Neural cell (in vitro differentiated cells): Measurements from ENCODE around the gene BCOR. TPM values are rescaled to one million over a fixed set of nuclear protein-coding genes. Genes with fewer than 3 reads are reported as not detected.

Experiments used
- H2AFZ ChIP-seq: fragments of 200-600, 300-800 bp; sonication (generic), shearing (Covaris generic); 2 replicates; pipeline ENCODE4 v1.6.0; 2014; ENCODE audit warnings: low read depth, mild to moderate bottlenecking, antibody characterized with exemption, low read length, moderate library complexity
- H3F3A ChIP-seq: fragments of 200-600 bp; shearing (Covaris generic); 2 replicates; pipeline ENCODE4 v1.6.1; 2016; ENCODE audit warnings: mild to moderate bottlenecking, moderate library complexity, mixed read lengths, antibody characterized with exemption, low read length; ENCODE audit not compliant: insufficient read depth, poor library complexity, severe bottlenecking
- H3K27ac ChIP-seq: fragments of 200-600, 300-800 bp; sonication (generic), shearing (Covaris generic); 2 replicates; pipeline ENCODE4 v1.5.1; 2014; ENCODE audit warnings: mild to moderate bottlenecking, low read length, moderate library complexity
- H3K27me3 ChIP-seq: fragments of 300-800, 200-600 bp; sonication (generic), shearing (Covaris generic); 2 replicates; pipeline ENCODE4 v1.6.0; 2014; ENCODE audit warnings: mild to moderate bottlenecking, low read depth, low read length, moderate library complexity; ENCODE audit not compliant: insufficient read depth
- H3K36me3 ChIP-seq: fragments of 300-800, 200-600 bp; sonication (generic), shearing (Covaris generic); 2 replicates; pipeline ENCODE4 v1.5.1; 2014; ENCODE audit warnings: mild to moderate bottlenecking, antibody characterized with exemption, low read length, moderate library complexity; ENCODE audit not compliant: insufficient read depth
- H3K4me2 ChIP-seq: fragments of 300-800, 200-600 bp; sonication (generic), shearing (Covaris generic); 2 replicates; pipeline ENCODE4 v1.6.0; 2014; ENCODE audit warnings: mild to moderate bottlenecking, low read length
- H3K4me3 ChIP-seq: fragments of 300-800, 200-600 bp; sonication (generic), shearing (Covaris generic); 2 replicates; pipeline ENCODE4 v1.5.1; 2014; ENCODE audit warnings: mild to moderate bottlenecking, low read length, moderate library complexity
- H3K79me2 ChIP-seq: fragments of 200-600 bp; shearing (Covaris generic); replicated peaks from 2 replicates; pipeline ENCODE4 v1.6.0; 2014; ENCODE audit warnings: mild to moderate bottlenecking, low read length, moderate library complexity; ENCODE audit not compliant: insufficient read depth
- H3K9ac ChIP-seq: fragments of 300-800, 200-600 bp; sonication (generic), shearing (Covaris generic); 2 replicates; pipeline ENCODE4 v1.6.1; 2016; ENCODE audit warnings: mild to moderate bottlenecking, low read length, mixed read lengths
- H3K9me2 ChIP-seq: fragments of 200-600 bp; shearing (Covaris generic); 2 replicates; pipeline ENCODE4 v1.6.1; 2016; ENCODE audit warnings: mild to moderate bottlenecking, low read length, mixed read lengths; ENCODE audit not compliant: insufficient read depth
- H3K9me3 ChIP-seq: fragments of 200-600, 300-800 bp; sonication (generic), shearing (Covaris generic); 2 replicates; pipeline ENCODE4 v1.6.1; 2016; ENCODE audit warnings: mild to moderate bottlenecking, mixed run types, low read length, moderate library complexity, mixed read lengths
- H4K20me1 ChIP-seq: fragments of 200-600 bp; shearing (Covaris generic); 2 replicates; pipeline ENCODE4 v1.6.1; 2016; ENCODE audit warnings: mild to moderate bottlenecking, mixed run types; ENCODE audit not compliant: insufficient read depth
- EP300 ChIP-seq: fragments of 450-650 bp; conservative IDR thresholded peaks from 2 replicates; pipeline ENCODE4 v1.6.1; 2014; ENCODE audit warnings: antibody characterized with exemption, mild to moderate bottlenecking, moderate library complexity; ENCODE audit not compliant: poor library complexity, severe bottlenecking
- EZH2 ChIP-seq: fragments of 200-600, 300-800 bp; shearing (Covaris generic), sonication (generic); IDR thresholded peaks from 2 replicates; pipeline ENCODE4 v1.6.1; 2014; ENCODE audit warnings: antibody characterized with exemption, low read length, borderline replicate concordance, mild to moderate bottlenecking; ENCODE audit not compliant: insufficient read depth, poor library complexity, severe bottlenecking
- MXI1 ChIP-seq: fragments of 450-650 bp; conservative IDR thresholded peaks from 2 replicates; pipeline ENCODE4 v1.6.1; 2014; ENCODE audit warnings: antibody characterized with exemption, mild to moderate bottlenecking; ENCODE audit not compliant: poor library complexity, severe bottlenecking
- POLR2AphosphoS5 ChIP-seq: IDR thresholded peaks from 2 replicates; pipeline ENCODE4 v1.6.1; 2012
- RAD21 ChIP-seq: fragments of 450-650 bp; conservative IDR thresholded peaks from 2 replicates; pipeline ENCODE4 v1.6.1; 2014; ENCODE audit warnings: antibody characterized with exemption, mild to moderate bottlenecking, moderate library complexity
- SMC3 ChIP-seq: fragments of 450-650 bp; conservative IDR thresholded peaks from 2 replicates; pipeline ENCODE4 v1.6.1; 2014; ENCODE audit warnings: antibody characterized with exemption, mild to moderate bottlenecking, moderate library complexity; ENCODE audit not compliant: poor library complexity
- TAF1 ChIP-seq: IDR thresholded peaks from 2 replicates; pipeline ENCODE4 v1.6.1; 2012; ENCODE audit warnings: low read depth
- polyA plus RNA-seq: library from polyadenylated mRNA; depleted of rRNA; stranded (reverse); fragments of >200 nt; gene quantifications from 2 replicates; pipeline ENCODE4 v1.2.3, GENCODE V29; 2014
- TF ChIP-seq, protein P1 (sequence below): fragments of 450-650 bp; IDR thresholded peaks from 2 replicates; pipeline ENCODE4 v1.5.1; 2014; ENCODE audit warnings: antibody characterized with exemption, mild to moderate bottlenecking, moderate library complexity; ENCODE audit not compliant: poor library complexity, severe bottlenecking
- TF ChIP-seq, protein P2 (sequence below): IDR thresholded peaks from 2 replicates; pipeline ENCODE4 v1.6.1; 2012; ENCODE audit warnings: borderline replicate concordance

BCOR gene
- polyA plus RNA-seq, 1 donor from 2014 or later: 18.0 TPM

DNA sequence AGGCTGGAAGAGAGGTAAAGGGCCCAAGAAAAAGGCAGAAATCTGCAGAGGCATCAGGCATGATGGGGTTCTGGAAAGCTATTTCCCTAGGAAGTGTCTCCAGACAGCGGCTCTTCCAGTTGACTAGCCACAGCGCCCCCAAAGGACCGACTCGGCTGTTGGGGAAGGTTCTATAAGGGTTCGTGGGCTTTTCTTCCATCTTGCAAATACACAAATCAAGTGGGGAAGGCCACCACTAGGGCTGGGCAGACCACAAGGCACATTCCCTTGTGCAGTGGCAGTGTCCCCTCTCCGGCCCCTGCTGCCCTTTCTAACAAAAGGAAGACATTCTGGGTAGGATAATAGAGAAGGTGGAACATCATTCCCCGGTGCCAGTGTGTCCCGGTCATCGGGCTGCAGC, 18.2 kb downstream of the BCOR start:
- H3K4me2 ChIP-seq: no peak overlapping the region
- no peaks in the 10 kb centered on the region for H4K20me1 ChIP-seq
- H3K9me2 ChIP-seq: no peaks in the 10 kb centered on the region
- H2AFZ ChIP-seq: no peak overlapping the region
- no peak for TF ChIP-seq TAF1
- TF ChIP-seq, protein P1, sequence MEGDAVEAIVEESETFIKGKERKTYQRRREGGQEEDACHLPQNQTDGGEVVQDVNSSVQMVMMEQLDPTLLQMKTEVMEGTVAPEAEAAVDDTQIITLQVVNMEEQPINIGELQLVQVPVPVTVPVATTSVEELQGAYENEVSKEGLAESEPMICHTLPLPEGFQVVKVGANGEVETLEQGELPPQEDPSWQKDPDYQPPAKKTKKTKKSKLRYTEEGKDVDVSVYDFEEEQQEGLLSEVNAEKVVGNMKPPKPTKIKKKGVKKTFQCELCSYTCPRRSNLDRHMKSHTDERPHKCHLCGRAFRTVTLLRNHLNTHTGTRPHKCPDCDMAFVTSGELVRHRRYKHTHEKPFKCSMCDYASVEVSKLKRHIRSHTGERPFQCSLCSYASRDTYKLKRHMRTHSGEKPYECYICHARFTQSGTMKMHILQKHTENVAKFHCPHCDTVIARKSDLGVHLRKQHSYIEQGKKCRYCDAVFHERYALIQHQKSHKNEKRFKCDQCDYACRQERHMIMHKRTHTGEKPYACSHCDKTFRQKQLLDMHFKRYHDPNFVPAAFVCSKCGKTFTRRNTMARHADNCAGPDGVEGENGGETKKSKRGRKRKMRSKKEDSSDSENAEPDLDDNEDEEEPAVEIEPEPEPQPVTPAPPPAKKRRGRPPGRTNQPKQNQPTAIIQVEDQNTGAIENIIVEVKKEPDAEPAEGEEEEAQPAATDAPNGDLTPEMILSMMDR: peak; percentile 10
- H3K79me2 ChIP-seq: peaks cover 22% of the 10 kb centered on the region
- H3F3A ChIP-seq: no peaks in the 10 kb centered on the region
- no peak overlapping the region for H3K9ac ChIP-seq
- H3K4me3 ChIP-seq: no peak overlapping the region
- no peaks in the 10 kb centered on the region for H3K36me3 ChIP-seq
- H3K27ac ChIP-seq: peak overlapping the region; percentile 49
- no peaks in the 10 kb centered on the region for H3K9me3 ChIP-seq
- H3K27me3 ChIP-seq: no peaks in the 10 kb centered on the region

DNA sequence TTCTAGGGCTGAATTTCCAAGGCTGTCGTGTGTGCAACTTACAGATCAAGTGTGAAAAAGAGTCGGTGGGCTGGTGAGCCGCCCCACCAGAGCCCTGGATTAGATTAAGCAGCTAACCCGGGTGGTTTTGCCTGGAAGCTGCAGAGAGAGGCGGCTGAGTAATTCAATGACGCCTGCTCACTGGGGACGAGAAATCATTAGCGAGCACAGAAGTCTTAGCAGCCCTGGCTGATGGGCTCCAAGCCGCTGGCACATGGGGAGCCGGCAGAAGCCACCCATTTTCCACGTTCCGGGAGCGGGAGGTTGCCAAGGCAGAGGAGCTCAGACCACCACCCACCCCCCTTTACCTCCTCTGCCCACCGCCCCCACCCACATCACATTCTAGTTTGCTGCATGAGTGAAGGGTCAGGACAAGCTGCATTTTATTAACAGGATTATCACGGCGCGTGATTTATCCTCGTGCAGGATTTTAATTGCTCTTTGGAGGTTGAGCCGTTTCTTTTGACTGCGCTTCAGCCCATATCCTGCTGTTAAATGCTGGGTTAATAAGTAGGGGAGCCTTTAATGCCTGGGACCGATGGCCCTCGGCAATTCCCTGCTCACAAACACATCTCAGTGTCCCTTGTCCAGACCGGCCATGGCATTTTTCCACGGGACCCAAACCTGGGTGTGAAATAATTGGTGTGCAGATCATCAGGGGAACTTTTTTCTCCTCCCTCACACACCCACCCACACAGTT, 19.1 kb downstream of the BCOR start:
- Histone ChIP-seq H3K9ac (peak overlapping the region; percentile 34), H3K9me2 (no peaks in the 10 kb centered on the region), H3F3A (no peaks in the 10 kb centered on the region), H3K4me3 (peak overlapping the region; percentile 38), H2AFZ (no peak overlapping the region), H3K79me2 (peaks cover 13% of the 10 kb centered on the region), H3K27ac (peak overlapping the region; percentile 49), H3K4me2 (no peak overlapping the region), H3K27me3 (no peaks in the 10 kb centered on the region), H3K36me3 (no peaks in the 10 kb centered on the region), H3K9me3 (no peaks in the 10 kb centered on the region), H4K20me1 (no peaks in the 10 kb centered on the region)
- no peak for TF ChIP-seq MXI1
- no peak for TF ChIP-seq SMC3
- no peak for TF ChIP-seq TAF1
- TF ChIP-seq EZH2: no peak
- TF ChIP-seq RAD21: no peak
- TF ChIP-seq, protein P1: no peak
- no peak for TF ChIP-seq EP300
- TF ChIP-seq, protein P2, sequence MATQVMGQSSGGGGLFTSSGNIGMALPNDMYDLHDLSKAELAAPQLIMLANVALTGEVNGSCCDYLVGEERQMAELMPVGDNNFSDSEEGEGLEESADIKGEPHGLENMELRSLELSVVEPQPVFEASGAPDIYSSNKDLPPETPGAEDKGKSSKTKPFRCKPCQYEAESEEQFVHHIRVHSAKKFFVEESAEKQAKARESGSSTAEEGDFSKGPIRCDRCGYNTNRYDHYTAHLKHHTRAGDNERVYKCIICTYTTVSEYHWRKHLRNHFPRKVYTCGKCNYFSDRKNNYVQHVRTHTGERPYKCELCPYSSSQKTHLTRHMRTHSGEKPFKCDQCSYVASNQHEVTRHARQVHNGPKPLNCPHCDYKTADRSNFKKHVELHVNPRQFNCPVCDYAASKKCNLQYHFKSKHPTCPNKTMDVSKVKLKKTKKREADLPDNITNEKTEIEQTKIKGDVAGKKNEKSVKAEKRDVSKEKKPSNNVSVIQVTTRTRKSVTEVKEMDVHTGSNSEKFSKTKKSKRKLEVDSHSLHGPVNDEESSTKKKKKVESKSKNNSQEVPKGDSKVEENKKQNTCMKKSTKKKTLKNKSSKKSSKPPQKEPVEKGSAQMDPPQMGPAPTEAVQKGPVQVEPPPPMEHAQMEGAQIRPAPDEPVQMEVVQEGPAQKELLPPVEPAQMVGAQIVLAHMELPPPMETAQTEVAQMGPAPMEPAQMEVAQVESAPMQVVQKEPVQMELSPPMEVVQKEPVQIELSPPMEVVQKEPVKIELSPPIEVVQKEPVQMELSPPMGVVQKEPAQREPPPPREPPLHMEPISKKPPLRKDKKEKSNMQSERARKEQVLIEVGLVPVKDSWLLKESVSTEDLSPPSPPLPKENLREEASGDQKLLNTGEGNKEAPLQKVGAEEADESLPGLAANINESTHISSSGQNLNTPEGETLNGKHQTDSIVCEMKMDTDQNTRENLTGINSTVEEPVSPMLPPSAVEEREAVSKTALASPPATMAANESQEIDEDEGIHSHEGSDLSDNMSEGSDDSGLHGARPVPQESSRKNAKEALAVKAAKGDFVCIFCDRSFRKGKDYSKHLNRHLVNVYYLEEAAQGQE: no peak
- TF ChIP-seq POLR2AphosphoS5: no peak
